Epithelial cell of proximal tubule (primary cell): Measurements from ENCODE around the gene IGF1R. TPM values are rescaled to one million over a fixed set of nuclear protein-coding genes. Genes with fewer than 3 reads are reported as not detected.

Experiments used
- DNase-seq: peaks from one replicate; pipeline ENCODE4 v3.0.0-alpha.2; 2011; ENCODE audit warnings: low read depth
- H3K4me3 ChIP-seq: 2 replicates; pipeline ENCODE4 v1.5.1; 2011; ENCODE audit warnings: low read depth, mild to moderate bottlenecking, low read length
- CTCF ChIP-seq: conservative IDR thresholded peaks from 2 replicates; pipeline ENCODE4 v1.5.1; 2012; ENCODE audit warnings: low read depth, mild to moderate bottlenecking, low read length
- total RNA-seq: library from RNA; depleted of rRNA; stranded (reverse); fragments of >200 nt; gene quantifications from 2 replicates; pipeline ENCODE4 v1.2.3, GENCODE V29; 2015

The IGF1R gene
- total RNA-seq, 1 donor from 2014 or later: 14.5 TPM

- DNase-seq: peak; percentile 77
- no peak for TF ChIP-seq CTCF
- H3K4me3 ChIP-seq: no peak overlapping the region
Measured at GRCh38 chr15:98776607-98777281, 128.4 kb downstream of the IGF1R start.

- no peak for TF ChIP-seq CTCF
- DNase-seq: no peak
Measured at GRCh38 chr15:98777426-98777825, 129.1 kb downstream of the IGF1R start.

GRCh38 chr15:98778263-98778959, 130.1 kb downstream of the IGF1R start:
- no peak for TF ChIP-seq CTCF
- no peak overlapping the region for H3K4me3 ChIP-seq
- DNase-seq: no peak

More at GRCh38 chr15:98777426-98777825, 129.1 kb downstream of the IGF1R start:
- H3K4me3 ChIP-seq: no peak overlapping the region

- H3K4me3 ChIP-seq: no peak overlapping the region
- DNase-seq: no peak
- no peak for TF ChIP-seq CTCF
Measured at GRCh38 chr15:98778960-98779359, 130.6 kb downstream of the IGF1R start.

GRCh38 chr15:98779463-98780071, 131.2 kb downstream of the IGF1R start:
- DNase-seq: no peak
- TF ChIP-seq CTCF: peak; percentile 98
- no peak overlapping the region for H3K4me3 ChIP-seq

GRCh38 chr15:98781838-98782237, 133.5 kb downstream of the IGF1R start:
- no peak for DNase-seq
- TF ChIP-seq CTCF: no peak

More at GRCh38 chr15:98781838-98782237, 133.5 kb downstream of the IGF1R start:
- no peak overlapping the region for H3K4me3 ChIP-seq
